ENCODE data around the gene PACRGL. TPM values are rescaled to one million over a fixed set of nuclear protein-coding genes. Genes with fewer than 3 reads are reported as not detected.

PACRGL gene
- total RNA-seq, 1 donor from 2014 or later: 11.5 TPM

- DNase-seq (ENCODE audit: low spot score): no peak
Observed at GRCh38 chr4:20687864-20688263, 12.4 kb upstream of the PACRGL start.

GRCh38 chr4:20696815-20697214 is 3.4 kb upstream of the PACRGL start:
- Mint-ChIP-seq H3K4me3 (ENCODE audit: unreplicated experiment) (no peak overlapping the region), H3K4me1 (ENCODE audit: low read depth) (peaks cover 14% of the 10 kb centered on the region), H3K27ac (ENCODE audit: unreplicated experiment) (no peak overlapping the region), H3K36me3 (ENCODE audit: low read depth) (no peaks in the 10 kb centered on the region), H3K9me3 (ENCODE audit: low read depth) (no peaks in the 10 kb centered on the region), H3K27me3 (ENCODE audit: low read depth) (peaks cover 20% of the 10 kb centered on the region)
- no peak for DNase-seq (ENCODE audit: low spot score)
- TF ChIP-seq, protein P1, sequence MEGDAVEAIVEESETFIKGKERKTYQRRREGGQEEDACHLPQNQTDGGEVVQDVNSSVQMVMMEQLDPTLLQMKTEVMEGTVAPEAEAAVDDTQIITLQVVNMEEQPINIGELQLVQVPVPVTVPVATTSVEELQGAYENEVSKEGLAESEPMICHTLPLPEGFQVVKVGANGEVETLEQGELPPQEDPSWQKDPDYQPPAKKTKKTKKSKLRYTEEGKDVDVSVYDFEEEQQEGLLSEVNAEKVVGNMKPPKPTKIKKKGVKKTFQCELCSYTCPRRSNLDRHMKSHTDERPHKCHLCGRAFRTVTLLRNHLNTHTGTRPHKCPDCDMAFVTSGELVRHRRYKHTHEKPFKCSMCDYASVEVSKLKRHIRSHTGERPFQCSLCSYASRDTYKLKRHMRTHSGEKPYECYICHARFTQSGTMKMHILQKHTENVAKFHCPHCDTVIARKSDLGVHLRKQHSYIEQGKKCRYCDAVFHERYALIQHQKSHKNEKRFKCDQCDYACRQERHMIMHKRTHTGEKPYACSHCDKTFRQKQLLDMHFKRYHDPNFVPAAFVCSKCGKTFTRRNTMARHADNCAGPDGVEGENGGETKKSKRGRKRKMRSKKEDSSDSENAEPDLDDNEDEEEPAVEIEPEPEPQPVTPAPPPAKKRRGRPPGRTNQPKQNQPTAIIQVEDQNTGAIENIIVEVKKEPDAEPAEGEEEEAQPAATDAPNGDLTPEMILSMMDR (IDR thresholded peaks at IDR 0.05): no peak

More at GRCh38 chr4:20687864-20688263, 12.4 kb upstream of the PACRGL start:
- TF ChIP-seq, protein P1 (IDR thresholded peaks at IDR 0.05): no peak
- Mint-ChIP-seq H3K27me3 (ENCODE audit: low read depth) (peaks cover 41% of the 10 kb centered on the region), H3K4me3 (ENCODE audit: unreplicated experiment) (no peak overlapping the region), H3K4me1 (ENCODE audit: low read depth) (no peaks in the 10 kb centered on the region), H3K9me3 (ENCODE audit: low read depth) (no peaks in the 10 kb centered on the region), H3K27ac (ENCODE audit: unreplicated experiment) (no peak overlapping the region), H3K36me3 (ENCODE audit: low read depth) (no peaks in the 10 kb centered on the region)

DNA sequence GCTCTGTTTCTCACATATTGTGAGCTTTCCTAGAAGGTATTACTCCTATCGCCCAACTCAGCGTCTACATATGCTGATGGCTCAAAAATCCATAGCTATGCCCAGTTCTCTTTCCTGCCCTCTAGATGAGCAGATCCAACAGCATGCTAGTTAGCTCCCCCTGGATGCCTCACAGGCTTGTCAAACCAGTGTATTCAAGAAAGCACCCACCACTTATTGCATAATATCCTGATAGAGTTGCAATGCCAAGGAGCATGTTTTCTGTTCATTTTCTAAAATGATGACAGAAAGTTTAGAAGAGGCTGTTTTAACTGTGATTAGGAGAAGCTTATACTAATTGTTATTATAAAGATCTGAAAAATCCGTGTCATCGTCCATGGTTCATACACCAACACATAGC is 1.9 kb upstream of the PACRGL start:
- H3K4me1 Mint-ChIP-seq (ENCODE audit: low read depth): peaks cover 14% of the 10 kb centered on the region
- H3K27me3 Mint-ChIP-seq (ENCODE audit: low read depth): peaks cover 16% of the 10 kb centered on the region
- H3K4me3 Mint-ChIP-seq (ENCODE audit: unreplicated experiment): no peak overlapping the region
- H3K27ac Mint-ChIP-seq (ENCODE audit: unreplicated experiment): no peak overlapping the region
- H3K9me3 Mint-ChIP-seq (ENCODE audit: low read depth): no peaks in the 10 kb centered on the region
- no peak for DNase-seq (ENCODE audit: low spot score)
- H3K36me3 Mint-ChIP-seq (ENCODE audit: low read depth): no peaks in the 10 kb centered on the region
- TF ChIP-seq, protein P1 (IDR thresholded peaks at IDR 0.05): no peak

- Mint-ChIP-seq H3K27ac (ENCODE audit: unreplicated experiment) (no peak overlapping the region), H3K4me3 (ENCODE audit: unreplicated experiment) (no peak overlapping the region), H3K27me3 (ENCODE audit: low read depth) (peaks cover 14% of the 10 kb centered on the region), H3K4me1 (ENCODE audit: low read depth) (peaks cover 14% of the 10 kb centered on the region), H3K36me3 (ENCODE audit: low read depth) (no peaks in the 10 kb centered on the region), H3K9me3 (ENCODE audit: low read depth) (no peaks in the 10 kb centered on the region)
- DNase-seq (ENCODE audit: low spot score): no peak
- TF ChIP-seq, protein P1 (IDR thresholded peaks at IDR 0.05): no peak
Observed at GRCh38 chr4:20698820-20699219, 1.4 kb upstream of the PACRGL start.

DNA sequence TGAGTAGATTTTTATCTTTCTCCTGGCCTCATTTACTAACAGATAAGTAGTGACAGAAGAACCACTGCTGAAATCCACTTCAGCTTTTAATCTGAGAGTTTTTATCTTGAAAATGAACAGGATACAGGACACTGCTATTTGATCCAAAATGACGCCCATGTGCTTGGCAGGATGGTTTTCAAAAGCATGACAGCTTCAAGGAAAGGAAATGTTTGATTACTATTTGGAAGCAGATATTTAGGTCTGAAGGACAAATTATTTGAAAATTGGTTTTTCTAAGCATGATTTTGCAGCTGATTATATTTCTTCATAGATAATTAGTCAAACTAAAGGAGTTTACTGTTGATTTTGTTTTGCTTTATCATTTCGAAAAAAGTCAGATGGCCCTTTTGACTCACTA is 11.1 kb downstream of the PACRGL start:
- H3K4me3 Mint-ChIP-seq (ENCODE audit: unreplicated experiment): no peak overlapping the region
- no peak overlapping the region for H3K27ac Mint-ChIP-seq (ENCODE audit: unreplicated experiment)
- peaks cover 22% of the 10 kb centered on the region for H3K36me3 Mint-ChIP-seq (ENCODE audit: low read depth)
- H3K9me3 Mint-ChIP-seq (ENCODE audit: low read depth): peaks cover 11% of the 10 kb centered on the region
- no peaks in the 10 kb centered on the region for H3K4me1 Mint-ChIP-seq (ENCODE audit: low read depth)
- no peaks in the 10 kb centered on the region for H3K27me3 Mint-ChIP-seq (ENCODE audit: low read depth)
- no peak for DNase-seq (ENCODE audit: low spot score)
- TF ChIP-seq, protein P1 (IDR thresholded peaks at IDR 0.05): no peak

Data from chondrocyte (in vitro differentiated cells).